ENCODE data around the gene C12orf60.

DNA sequence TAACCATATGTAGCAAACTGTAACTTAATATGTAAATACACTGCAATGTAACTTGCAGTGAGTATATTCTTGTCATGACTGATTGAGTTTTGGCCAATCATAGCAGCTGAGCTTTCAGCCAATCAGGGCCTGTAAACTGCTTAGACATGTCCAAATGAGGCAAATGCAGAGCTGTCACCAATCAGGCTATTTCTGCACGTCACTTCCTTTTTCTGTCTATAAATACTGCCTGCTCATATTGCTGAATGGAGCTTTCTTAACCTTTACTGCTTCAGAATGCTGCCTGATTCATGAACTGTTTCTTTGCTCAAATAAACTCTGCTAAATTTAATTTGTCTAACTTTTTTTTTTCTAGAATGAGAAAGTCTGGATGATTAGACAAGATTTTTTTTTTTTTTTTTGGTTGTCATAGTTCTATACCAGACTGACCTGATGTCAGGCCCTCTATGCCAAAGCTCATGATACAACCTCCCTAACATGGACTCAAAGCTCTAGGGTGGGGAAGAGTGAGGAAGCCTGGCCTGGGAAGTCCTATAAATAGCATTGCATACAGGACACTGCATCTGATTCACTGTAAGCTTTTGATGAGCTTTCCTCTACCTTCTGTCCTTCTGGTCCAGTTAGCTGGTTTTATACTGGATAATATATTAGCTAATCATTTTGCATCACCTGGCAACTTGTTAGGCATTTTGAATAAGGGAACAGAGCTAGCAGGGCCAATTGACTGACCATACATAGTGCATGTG, 70.1 kb downstream of the C12orf60 start:
- no peak for TF ChIP-seq TAF1 (IDR thresholded peaks at IDR 0.05; ENCODE audit: borderline replicate concordance, insufficient read depth, low read length)
- TF ChIP-seq POLR2AphosphoS5 (IDR thresholded peaks at IDR 0.05; ENCODE audit: low read depth, low read length), result no peak
- TF ChIP-seq FOXP2 (optimal IDR thresholded peaks at IDR 0.05; ENCODE audit: borderline replicate concordance, extremely low read depth, extremely low read length, insufficient read depth), result no peak

Data from PFSK-1 (cell line).